WTC11 (cell line): ENCODE results near the gene SIM1.

Experiments
- ATF2 ChIP-seq: sonication (generic); formaldehyde crosslinking; IDR thresholded peaks from 2 replicates; pipeline ENCODE4 v1.8.1; 2022; ENCODE audit warnings: low read depth, missing genetic modification reagents, borderline replicate concordance
- ATF3 ChIP-seq: sonication (generic); formaldehyde crosslinking; conservative IDR thresholded peaks from 2 replicates; pipeline ENCODE4 v1.8.1; 2022; ENCODE audit warnings: mild to moderate bottlenecking, missing genetic modification reagents
- JUN ChIP-seq: sonication (generic); formaldehyde crosslinking; IDR thresholded peaks from 2 replicates; pipeline ENCODE4 v1.8.0; 2023; ENCODE audit warnings: mild to moderate bottlenecking, missing genetic modification reagents
- SP1 ChIP-seq: sonication (generic); formaldehyde crosslinking; conservative IDR thresholded peaks from 2 replicates; pipeline ENCODE4 v1.8.1; 2022; ENCODE audit warnings: missing genetic modification reagents
- USF2 ChIP-seq: sonication (generic); formaldehyde crosslinking; IDR thresholded peaks from 2 replicates; pipeline ENCODE4 v1.8.1; 2023; ENCODE audit warnings: mild to moderate bottlenecking, missing genetic modification reagents, moderate library complexity
- TF ChIP-seq, protein P1 (sequence below): sonication (generic); formaldehyde crosslinking; IDR thresholded peaks from 2 replicates; pipeline ENCODE4 v1.8.0; 2022; ENCODE audit warnings: mild to moderate bottlenecking, missing genetic modification reagents
- TF ChIP-seq, protein P2 (sequence below): fragments of 200-600 bp; IDR thresholded peaks from 2 replicates; pipeline ENCODE4 v1.8.0; 2022; ENCODE audit warnings: antibody characterized with exemption
- TF ChIP-seq, protein P3 (sequence below): sonication (generic); formaldehyde crosslinking; IDR thresholded peaks from 2 replicates; pipeline ENCODE4 v1.8.1; 2022; ENCODE audit warnings: low read depth, mild to moderate bottlenecking, moderate library complexity, missing genetic modification reagents, borderline replicate concordance
- TF ChIP-seq, protein P4 (sequence below): sonication (generic); formaldehyde crosslinking; IDR thresholded peaks from 2 replicates; pipeline ENCODE4 v1.8.1; 2022; ENCODE audit warnings: missing genetic modification reagents, borderline replicate concordance

DNA sequence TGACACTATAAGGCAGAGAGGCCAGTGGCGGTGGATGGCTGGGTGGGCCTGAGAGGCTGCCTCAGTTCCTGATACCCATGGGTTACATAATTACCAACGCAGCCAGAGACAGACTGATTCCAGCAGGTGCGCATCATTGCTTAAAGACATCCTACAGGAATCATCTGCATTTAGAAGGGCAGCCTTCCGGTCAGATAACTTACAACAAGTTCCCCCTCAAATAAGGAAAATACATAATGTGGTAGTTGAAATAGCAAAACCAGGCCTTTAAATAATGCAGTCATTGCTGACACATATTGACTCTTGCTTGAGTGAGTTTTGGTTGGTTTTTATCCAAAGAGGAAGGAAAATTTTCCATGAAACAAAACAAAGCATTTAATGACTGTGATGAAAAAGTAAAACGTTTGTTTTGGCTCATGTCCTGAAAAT is 81.9 kb downstream of the SIM1 start:
- TF ChIP-seq USF2 (CRISPR knock-in tag) (no peak), JUN (CRISPR knock-in tag) (no peak), ATF2 (CRISPR knock-in tag) (no peak), SP1 (CRISPR knock-in tag) (no peak), ATF3 (no peak)
- TF ChIP-seq, protein P1, sequence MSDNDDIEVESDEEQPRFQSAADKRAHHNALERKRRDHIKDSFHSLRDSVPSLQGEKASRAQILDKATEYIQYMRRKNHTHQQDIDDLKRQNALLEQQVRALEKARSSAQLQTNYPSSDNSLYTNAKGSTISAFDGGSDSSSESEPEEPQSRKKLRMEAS (CRISPR knock-in tag) = no peak
- TF ChIP-seq, protein P2, sequence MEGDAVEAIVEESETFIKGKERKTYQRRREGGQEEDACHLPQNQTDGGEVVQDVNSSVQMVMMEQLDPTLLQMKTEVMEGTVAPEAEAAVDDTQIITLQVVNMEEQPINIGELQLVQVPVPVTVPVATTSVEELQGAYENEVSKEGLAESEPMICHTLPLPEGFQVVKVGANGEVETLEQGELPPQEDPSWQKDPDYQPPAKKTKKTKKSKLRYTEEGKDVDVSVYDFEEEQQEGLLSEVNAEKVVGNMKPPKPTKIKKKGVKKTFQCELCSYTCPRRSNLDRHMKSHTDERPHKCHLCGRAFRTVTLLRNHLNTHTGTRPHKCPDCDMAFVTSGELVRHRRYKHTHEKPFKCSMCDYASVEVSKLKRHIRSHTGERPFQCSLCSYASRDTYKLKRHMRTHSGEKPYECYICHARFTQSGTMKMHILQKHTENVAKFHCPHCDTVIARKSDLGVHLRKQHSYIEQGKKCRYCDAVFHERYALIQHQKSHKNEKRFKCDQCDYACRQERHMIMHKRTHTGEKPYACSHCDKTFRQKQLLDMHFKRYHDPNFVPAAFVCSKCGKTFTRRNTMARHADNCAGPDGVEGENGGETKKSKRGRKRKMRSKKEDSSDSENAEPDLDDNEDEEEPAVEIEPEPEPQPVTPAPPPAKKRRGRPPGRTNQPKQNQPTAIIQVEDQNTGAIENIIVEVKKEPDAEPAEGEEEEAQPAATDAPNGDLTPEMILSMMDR = no peak
- TF ChIP-seq, protein P3, sequence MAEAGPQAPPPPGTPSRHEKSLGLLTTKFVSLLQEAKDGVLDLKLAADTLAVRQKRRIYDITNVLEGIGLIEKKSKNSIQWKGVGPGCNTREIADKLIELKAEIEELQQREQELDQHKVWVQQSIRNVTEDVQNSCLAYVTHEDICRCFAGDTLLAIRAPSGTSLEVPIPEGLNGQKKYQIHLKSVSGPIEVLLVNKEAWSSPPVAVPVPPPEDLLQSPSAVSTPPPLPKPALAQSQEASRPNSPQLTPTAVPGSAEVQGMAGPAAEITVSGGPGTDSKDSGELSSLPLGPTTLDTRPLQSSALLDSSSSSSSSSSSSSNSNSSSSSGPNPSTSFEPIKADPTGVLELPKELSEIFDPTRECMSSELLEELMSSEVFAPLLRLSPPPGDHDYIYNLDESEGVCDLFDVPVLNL (CRISPR knock-in tag) = no peak
- TF ChIP-seq, protein P4, sequence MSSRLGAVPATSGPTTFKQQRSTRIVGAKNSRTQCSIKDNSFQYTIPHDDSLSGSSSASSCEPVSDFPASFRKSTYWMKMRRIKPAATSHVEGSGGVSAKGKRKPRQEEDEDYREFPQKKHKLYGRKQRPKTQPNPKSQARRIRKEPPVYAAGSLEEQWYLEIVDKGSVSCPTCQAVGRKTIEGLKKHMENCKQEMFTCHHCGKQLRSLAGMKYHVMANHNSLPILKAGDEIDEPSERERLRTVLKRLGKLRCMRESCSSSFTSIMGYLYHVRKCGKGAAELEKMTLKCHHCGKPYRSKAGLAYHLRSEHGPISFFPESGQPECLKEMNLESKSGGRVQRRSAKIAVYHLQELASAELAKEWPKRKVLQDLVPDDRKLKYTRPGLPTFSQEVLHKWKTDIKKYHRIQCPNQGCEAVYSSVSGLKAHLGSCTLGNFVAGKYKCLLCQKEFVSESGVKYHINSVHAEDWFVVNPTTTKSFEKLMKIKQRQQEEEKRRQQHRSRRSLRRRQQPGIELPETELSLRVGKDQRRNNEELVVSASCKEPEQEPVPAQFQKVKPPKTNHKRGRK = no peak
